Bronchial epithelial cell (primary cell): ENCODE measurements around the gene PTCH2. TPM values are rescaled to one million over a fixed set of nuclear protein-coding genes. Genes with fewer than 3 reads are reported as not detected.

Experiments used
- DNase-seq: peaks from one replicate; pipeline ENCODE4 v3.0.0-alpha.2; 2010; ENCODE audit warnings: low read depth
- FAIRE-seq: peaks from 2 replicates; lab custom pipeline; 2011; peaks lifted over from hg19 to GRCh38; lab: Jason Lieb, UNC
- H3K27me3 ChIP-seq: 2 replicates; pipeline ENCODE4 v1.5.1; 2011; ENCODE audit warnings: low read length; ENCODE audit not compliant: control insufficient read depth, insufficient read depth
- H3K36me3 ChIP-seq: 2 replicates; pipeline ENCODE4 v1.5.1; 2011; ENCODE audit warnings: low read length; ENCODE audit not compliant: control insufficient read depth, insufficient read depth
- H3K4me3 ChIP-seq: 2 replicates; pipeline ENCODE4 v1.5.1; 2011; ENCODE audit warnings: mild to moderate bottlenecking, low read depth, low read length, control low read depth
- total RNA-seq: library from RNA; depleted of rRNA; stranded (reverse); fragments of >200 nt; gene quantifications from 2 replicates; pipeline ENCODE4 v1.2.1, GENCODE V29; 2014
- TF ChIP-seq, protein P1 (sequence below): IDR thresholded peaks from 2 replicates; pipeline ENCODE4 v1.5.1; 2011; ENCODE audit warnings: mild to moderate bottlenecking, moderate library complexity, low read length, control low read depth, inconsistent platforms; ENCODE audit not compliant: insufficient read depth, severe bottlenecking

Gene PTCH2
- total RNA-seq, 1 donor from 2014 or later = not detected

DNA sequence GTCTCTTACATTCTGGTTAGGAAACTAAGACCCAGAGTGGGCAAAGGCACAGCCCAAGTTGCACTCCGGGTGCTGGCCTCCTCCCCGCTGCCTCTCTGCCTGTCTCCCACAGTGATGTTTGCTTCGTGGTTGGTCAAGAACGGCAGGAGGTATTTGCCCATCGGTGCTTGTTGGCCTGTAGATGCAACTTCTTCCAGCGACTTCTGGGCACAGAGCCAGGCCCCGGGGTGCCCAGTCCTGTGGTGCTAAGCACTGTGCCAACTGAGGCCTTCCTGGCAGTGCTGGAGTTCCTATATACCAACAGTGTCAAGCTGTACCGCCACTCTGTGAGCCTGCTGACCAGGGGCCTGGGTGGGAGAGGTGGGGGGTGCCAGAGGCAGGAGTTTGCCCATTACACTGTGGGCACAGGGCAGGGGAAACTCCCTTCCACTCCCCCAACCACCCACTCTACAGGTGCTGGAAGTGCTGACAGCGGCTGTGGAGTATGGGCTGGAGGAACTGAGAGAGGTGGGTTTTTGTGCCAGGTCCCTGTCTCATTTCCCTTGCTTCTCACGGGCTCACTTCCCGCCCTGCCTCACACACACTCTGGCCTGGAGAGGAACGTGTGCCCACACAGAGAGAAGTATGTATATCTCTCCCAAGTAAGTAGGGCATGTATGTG, 32.8 kb downstream of the PTCH2 start:
- Histone ChIP-seq H3K27me3 (no peaks in the 10 kb centered on the region), H3K36me3 (peaks cover 10% of the 10 kb centered on the region), H3K4me3 (no peak overlapping the region)
- DNase-seq (no peak), FAIRE-seq (peak; percentile 28)
- TF ChIP-seq, protein P1, sequence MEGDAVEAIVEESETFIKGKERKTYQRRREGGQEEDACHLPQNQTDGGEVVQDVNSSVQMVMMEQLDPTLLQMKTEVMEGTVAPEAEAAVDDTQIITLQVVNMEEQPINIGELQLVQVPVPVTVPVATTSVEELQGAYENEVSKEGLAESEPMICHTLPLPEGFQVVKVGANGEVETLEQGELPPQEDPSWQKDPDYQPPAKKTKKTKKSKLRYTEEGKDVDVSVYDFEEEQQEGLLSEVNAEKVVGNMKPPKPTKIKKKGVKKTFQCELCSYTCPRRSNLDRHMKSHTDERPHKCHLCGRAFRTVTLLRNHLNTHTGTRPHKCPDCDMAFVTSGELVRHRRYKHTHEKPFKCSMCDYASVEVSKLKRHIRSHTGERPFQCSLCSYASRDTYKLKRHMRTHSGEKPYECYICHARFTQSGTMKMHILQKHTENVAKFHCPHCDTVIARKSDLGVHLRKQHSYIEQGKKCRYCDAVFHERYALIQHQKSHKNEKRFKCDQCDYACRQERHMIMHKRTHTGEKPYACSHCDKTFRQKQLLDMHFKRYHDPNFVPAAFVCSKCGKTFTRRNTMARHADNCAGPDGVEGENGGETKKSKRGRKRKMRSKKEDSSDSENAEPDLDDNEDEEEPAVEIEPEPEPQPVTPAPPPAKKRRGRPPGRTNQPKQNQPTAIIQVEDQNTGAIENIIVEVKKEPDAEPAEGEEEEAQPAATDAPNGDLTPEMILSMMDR = no peak

DNA sequence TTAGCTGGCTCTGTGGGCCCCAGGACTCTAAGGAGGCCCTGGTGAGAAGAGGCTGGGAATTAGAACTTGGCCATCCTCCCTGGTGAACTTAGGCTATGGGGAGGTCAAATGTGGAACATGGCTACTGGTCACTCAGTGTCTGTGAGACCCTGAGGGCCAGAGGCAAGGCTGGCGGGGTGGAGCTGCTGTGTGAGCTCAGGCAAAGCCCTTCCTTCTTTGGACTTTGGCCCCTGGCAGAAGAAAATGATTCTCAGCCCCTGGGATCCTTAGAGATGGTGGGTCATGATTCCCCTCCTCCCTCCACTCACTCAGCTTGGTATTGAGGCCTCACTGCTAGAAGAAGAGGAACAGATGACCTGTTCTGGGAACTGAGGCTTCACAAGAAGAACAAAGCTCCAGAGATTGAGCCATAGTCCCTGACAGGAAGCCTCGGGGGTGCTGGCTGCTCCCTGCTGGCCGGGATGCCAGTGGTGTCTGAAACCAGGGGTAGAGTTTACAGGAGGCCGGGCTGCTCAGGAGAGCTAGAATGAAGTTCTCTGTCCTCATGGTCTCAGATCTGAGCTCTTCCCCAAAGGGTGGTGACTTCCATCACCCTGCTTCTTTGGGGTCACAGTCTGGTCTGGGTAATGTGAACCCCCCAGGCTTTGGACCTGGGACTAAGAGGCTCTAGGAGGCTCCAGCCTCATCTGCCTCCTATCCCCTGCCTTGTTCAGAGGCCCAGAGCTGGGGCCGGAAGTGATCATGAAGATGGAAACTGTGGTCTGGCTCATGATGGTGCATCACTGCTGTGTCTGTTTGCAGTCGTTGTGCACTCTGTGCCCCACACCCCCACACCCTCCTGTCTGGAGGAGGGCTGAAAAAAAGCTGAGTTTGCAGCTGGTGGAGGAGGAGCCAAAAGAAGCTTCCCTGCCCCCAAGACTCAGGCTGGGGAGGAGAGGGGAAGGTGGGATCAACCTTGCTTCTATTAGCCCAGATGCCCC, 33.8 kb downstream of the PTCH2 start:
- TF ChIP-seq, protein P1 = no peak
- Histone ChIP-seq H3K36me3 (peaks cover 14% of the 10 kb centered on the region), H3K27me3 (no peaks in the 10 kb centered on the region), H3K4me3 (no peak overlapping the region)
- FAIRE-seq = no peak
- DNase-seq = peak; percentile 46

DNA sequence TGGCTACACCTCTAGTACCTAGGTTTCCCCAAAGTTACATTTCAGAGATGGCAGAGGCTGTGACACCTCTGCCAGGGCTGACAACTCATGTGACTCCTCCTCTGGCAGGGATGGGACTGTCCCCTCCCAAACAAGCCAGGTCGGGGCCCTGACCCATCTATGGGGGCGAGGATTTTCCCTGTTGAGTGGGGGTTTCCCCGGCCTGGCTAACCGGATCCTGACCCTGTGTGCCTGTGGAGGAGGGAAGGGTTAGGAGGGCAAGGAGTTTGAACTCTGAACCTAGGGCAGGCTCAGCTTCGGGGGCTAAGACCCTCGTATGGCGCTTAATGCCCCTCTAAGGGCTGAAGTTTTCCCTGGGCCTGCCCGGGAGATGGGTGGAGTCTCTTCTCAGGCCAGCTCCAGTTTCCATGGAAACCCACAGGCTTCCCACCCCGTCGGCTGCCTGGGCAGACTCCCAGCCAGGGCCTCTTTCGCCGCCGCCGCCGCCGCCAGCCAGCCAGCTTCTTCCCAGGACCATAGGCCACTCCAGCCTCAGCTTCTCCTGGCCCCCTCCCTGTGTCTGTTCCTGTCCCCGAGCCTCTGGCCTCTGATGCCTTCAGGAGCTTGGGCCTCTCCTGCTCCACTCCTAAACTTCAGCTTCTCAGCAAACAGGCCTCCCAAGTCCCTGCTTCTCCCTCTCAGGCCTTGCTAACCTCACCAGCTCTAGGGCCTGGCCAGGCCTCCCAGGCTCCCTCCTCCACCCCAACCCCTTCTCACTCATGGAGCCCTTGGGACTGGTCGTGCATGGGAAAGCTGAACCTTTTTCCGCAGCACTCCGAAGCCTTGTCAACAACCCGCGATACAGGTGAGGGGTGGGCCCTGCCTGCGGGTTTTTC, 34.8 kb downstream of the PTCH2 start, which contains the start of gene BTBD19:
BTBD19 (plus strand) TSS at position 461 of the 875 bp plus-strand sequence; CDS start at position 759, 298 bp downstream.
- H3K36me3 ChIP-seq = peaks cover 22% of the 10 kb centered on the region
- DNase-seq (no peak), FAIRE-seq (no peak)
- H3K4me3 ChIP-seq = no peak within 1 kb of the TSS
- TF ChIP-seq, protein P1 = no peak
- no peaks in the 10 kb centered on the region for H3K27me3 ChIP-seq

DNA sequence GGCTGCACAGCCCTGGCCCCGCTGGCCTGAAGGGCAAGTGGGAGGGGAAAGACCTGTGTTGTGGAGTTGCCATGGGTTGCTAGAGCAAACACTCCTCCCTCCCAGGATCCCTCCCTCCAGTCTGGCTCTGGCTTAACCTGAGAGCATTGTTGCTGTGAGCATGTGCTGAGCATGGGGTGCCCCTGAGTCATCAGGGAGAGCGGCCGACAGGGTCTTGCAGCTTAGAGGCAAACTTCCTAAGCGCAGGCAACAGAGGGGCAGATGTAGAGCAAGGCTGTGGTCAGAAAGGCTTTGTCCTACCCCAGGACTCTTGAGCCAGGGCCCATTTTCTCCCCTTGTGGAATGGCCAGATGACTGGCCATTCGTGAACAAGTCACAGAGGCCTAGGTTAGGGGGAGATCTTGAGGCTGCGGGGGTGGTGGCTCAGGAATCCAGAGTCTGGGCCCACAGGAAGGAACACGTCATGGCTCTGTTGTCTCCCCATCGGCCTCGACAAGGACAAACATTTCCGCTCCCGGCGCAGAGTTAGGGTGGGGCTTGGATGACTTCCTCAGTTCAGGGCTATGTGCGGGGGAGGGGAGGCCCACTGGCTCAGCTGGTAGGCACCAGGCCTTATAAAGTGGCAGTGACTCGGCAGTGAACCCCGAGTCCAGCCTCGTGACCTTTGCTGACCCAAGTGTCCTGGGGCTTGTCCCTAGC, 35.5 kb downstream of the PTCH2 start:
- H3K4me3 ChIP-seq = no peak overlapping the region
- peaks cover 30% of the 10 kb centered on the region for H3K36me3 ChIP-seq
- DNase-seq = peak; percentile 99
- TF ChIP-seq, protein P1 = no peak
- peak; percentile 95 for FAIRE-seq
- no peaks in the 10 kb centered on the region for H3K27me3 ChIP-seq

DNA sequence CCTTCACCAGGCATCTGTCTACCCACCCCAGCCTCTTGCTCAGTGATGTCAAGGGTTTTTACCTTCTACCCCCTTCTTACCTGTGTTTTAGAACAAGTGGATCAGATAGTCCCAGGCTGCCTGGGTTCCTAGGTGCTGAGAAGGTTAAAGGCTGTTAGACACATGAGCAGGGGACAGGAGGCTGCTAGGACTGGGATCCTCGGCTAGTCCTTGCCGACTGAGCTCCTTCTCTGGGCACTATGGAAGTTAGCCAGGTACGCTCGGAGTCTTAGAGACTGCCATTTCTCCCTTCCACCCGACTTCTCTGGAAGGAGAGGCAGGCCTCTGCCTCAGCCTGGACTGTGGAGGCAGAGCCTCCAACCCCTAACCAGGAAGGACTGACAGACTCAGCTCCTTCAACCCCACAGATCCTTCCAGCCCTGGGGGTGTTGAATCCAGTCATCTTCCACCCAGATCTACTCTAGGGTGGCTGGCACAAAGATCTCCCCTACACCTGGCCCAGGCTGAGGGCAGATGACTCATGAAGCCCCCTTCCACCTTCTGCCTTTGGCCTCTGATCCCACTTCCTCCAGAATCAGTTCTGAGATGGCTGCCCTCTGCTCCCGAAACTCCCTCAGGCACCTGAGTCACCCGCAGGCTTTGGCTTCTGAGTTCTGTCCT, 36.2 kb downstream of the PTCH2 start, which contains the start of gene DYNLT4:
DYNLT4 (minus strand) TSS at position 648 of the 660 bp plus-strand sequence. CDS start 683 bp downstream, outside the sequence.
- Histone ChIP-seq H3K27me3 (no peaks in the 10 kb centered on the region), H3K36me3 (peaks cover 34% of the 10 kb centered on the region), H3K4me3 (no peak within 1 kb of the TSS)
- TF ChIP-seq, protein P1 = no peak
- FAIRE-seq (no peak), DNase-seq (no peak)
